ENCODE data around the gene FTHL17. TPM values are rescaled to one million over a fixed set of nuclear protein-coding genes. Genes with fewer than 3 reads are reported as not detected.

FTHL17 gene
- not detected for total RNA-seq

- TF ChIP-seq CTCF (IDR thresholded peaks at IDR 0.05; ENCODE audit: low read depth) = no peak
These were observed at the start of gene FTHL17 for GRCh38 chrX:31071725-31072124. FTHL17 (minus strand) TSS chrX:31072041; CDS start chrX:31071953, 88 bp downstream.

- no peak for TF ChIP-seq CTCF (IDR thresholded peaks at IDR 0.05; ENCODE audit: low read depth)
These were observed 45.4 kb upstream of the FTHL17 start for GRCh38 chrX:31117266-31117665.

GRCh38 chrX:31115398-31115797, 43.6 kb upstream of the FTHL17 start:
- no peak for TF ChIP-seq CTCF (IDR thresholded peaks at IDR 0.05; ENCODE audit: low read depth)

- TF ChIP-seq CTCF (IDR thresholded peaks at IDR 0.05; ENCODE audit: low read depth) = no peak
These were observed 43.0 kb upstream of the FTHL17 start for GRCh38 chrX:31114858-31115257.

- TF ChIP-seq CTCF (IDR thresholded peaks at IDR 0.05; ENCODE audit: low read depth) = no peak
These were observed 40.6 kb upstream of the FTHL17 start for GRCh38 chrX:31112226-31112999.

- TF ChIP-seq CTCF (IDR thresholded peaks at IDR 0.05; ENCODE audit: low read depth) = no peak
These were observed 38.8 kb upstream of the FTHL17 start for GRCh38 chrX:31110657-31111056.

- no peak for TF ChIP-seq CTCF (IDR thresholded peaks at IDR 0.05; ENCODE audit: low read depth)
These were observed 27.8 kb upstream of the FTHL17 start for GRCh38 chrX:31099536-31100090.

Data from subcutaneous adipose tissue (tissue), 4 donors.